HG02973 (cell line): ENCODE data around the gene CEP295NL.
"Not testable (repeated sequence)": the region's sequence is repeated elsewhere in the genome, so short reads cannot be mapped to it uniquely, and the experiment has no call there.

Experiments
- ATAC-seq: cut with Tn5 transposase; IDR thresholded peaks from one replicate; pipeline ENCODE4 v1.9.1; 2021; ENCODE audit warnings: moderate library complexity; ENCODE audit not compliant: unreplicated experiment

The CEP295NL gene

DNA sequence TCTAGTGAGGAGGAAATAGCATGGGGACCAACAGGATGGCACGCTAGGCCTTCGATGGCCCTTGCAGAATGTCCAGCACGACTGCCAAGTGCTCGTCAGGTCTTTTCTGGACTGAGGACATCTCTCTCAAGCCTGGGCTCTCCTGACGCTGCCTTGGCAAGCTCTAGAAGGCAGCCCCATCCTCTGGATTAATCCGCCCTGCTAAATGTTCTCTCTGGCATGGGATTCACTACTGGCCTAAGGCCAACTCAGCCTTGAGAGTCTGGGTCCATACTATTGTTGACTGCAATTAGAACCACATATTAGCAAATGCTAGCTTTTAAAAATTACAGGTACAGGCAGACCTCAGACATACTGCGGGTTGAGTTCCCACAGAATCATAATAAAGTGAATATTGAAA is 2.5 kb upstream of the CEP295NL start:
- no peak for ATAC-seq

DNA sequence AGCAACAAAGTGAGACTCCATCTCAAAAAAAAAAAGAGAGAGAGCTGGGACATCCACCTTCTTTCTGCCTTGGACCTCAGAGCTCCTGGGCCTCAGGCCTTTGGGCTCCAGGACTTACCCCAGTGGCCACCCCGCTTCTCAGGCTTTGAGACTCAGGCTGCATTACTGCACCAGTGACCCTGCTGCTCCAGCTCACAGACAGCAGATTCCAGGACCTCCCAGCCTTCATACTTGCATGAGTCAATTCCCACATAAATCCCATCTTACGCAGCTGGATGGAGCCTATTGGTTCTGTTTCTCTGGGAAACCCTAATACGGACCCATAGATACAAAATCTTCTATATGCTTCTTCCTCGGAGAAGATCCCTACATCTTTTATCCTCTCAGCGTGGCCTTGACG is 2.1 kb upstream of the CEP295NL start:
- no peak for ATAC-seq

DNA sequence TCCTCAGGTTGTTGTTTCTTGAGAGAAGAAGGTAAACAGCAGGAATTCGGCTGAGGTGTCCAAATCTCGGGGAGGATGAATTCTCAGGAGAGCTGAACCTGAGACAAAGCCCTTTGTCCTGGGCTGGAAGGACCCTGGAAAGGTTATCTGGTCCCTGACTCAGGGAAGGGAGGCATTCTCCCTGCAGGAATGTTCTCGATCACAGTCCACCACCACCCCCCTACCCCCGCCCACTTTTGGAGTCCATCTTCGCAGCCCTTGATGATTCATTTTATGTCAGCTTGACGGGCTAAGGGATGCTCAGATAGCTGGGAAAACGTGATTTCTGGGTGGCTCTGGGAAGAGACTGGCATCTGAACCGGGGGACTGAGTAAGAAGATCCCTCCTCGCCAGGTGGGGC is 1.4 kb upstream of the CEP295NL start:
- ATAC-seq = no peak

DNA sequence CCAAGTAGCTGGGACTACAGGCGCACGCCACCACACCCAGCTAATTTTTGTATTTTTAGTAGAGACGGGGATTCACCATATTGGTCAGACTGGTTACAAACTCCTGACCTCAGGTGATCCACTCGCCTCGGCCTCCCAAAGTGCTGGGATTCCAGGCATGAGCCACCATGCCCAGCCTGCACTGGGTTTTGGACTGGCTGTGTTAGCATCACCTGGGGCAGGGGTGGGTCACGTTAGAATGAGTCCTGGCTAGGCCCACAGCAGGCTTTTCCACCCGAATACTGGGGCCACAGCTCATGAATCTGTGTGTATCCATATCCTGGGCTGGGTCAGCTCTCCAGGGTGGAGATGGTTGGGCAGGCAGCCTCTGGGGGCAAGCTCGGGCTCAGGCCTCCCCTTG is 770 bp downstream of the CEP295NL start:
- ATAC-seq = not testable (repeated sequence)

DNA sequence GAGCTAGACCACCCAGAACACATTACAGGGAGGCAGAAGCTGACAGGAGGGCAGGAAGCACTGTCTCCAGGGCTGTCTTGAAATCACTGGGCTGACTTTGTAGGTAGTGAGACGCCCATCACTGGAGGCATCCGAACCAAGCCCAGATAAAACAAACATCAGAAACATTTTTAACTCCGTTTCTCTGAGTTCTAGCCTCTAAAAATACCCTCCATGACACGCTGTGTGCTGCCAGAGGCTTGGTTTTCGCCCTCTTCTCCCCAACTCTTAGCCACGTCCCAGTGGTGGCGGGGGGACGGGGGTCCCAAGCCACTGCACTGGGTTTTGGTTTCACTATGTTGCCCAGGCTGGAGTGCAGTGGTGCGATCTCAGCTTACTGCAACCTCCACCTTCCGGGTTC is 1.2 kb downstream of the CEP295NL start:
- no peak for ATAC-seq

GRCh38 chr17:78900816-78901215 is 2.2 kb downstream of the CEP295NL start:
- ATAC-seq = no peak

DNA sequence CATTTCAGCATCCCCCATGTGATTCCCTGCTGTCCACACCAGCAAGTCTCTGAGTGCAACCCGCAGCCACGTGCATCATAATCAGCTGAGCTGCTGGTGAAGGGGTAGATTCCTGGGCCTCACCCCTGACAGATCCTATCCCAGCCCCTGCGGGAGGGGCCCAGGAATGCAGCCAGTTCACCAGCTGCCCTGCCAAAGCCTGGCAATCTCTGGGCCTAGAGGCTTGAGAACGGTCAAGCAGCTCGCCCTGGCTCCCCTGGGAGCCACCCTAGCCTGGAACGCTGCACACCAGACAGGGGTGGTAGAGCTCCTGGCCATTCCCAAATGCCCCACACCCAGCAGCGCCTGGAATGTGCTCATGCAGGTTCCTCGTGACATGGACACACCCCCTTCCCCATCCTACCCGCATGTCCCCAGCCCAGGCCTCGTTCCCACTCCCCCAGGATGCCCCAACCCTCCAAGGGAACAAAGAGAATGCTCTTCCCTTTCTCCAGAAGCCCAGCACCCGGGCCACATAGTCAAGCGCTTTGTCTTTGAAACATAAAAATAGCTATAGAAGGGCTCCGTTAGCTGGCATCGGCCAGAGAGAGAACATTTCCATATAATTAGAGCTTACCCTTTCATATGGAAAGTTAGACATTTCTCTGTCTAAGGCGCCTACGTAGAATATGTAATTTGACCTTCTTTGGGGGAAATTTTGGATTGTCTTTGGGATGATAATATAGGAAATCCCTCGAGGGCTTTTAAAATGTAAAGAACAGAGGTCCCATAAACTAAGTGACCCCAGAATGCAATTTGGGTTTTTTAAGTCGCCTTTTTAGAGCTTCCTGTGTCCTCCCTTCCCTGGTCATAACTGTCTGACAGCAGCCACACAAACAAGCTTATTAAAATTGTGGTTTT is 3.4 kb downstream of the CEP295NL start:
- ATAC-seq = no peak

DNA sequence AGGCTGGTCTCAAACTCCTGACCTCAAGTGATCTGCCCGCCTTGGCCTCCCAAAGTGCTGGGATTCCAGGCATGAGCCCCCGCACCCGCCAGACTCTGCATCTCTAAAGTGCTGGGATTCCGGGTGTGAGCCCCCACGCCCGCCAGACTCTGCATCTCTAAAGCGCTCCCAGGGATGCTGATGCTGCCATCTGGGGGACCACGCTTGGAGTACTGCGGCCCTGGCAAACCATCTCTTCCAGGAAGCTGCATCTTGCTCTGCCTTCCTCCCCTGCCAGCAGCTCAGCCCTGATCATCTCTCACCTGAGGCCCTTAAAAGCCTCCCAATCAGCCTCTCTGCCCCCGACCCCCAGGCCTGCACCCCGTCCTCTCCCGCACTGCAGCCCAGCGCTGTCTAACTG is 4.1 kb downstream of the CEP295NL start:
- no peak for ATAC-seq

- no peak for ATAC-seq
Measured at GRCh38 chr17:78898075-78898836, 4.7 kb downstream of the CEP295NL start.

GRCh38 chr17:78897664-78898047 is 5.3 kb downstream of the CEP295NL start:
- no peak for ATAC-seq

DNA sequence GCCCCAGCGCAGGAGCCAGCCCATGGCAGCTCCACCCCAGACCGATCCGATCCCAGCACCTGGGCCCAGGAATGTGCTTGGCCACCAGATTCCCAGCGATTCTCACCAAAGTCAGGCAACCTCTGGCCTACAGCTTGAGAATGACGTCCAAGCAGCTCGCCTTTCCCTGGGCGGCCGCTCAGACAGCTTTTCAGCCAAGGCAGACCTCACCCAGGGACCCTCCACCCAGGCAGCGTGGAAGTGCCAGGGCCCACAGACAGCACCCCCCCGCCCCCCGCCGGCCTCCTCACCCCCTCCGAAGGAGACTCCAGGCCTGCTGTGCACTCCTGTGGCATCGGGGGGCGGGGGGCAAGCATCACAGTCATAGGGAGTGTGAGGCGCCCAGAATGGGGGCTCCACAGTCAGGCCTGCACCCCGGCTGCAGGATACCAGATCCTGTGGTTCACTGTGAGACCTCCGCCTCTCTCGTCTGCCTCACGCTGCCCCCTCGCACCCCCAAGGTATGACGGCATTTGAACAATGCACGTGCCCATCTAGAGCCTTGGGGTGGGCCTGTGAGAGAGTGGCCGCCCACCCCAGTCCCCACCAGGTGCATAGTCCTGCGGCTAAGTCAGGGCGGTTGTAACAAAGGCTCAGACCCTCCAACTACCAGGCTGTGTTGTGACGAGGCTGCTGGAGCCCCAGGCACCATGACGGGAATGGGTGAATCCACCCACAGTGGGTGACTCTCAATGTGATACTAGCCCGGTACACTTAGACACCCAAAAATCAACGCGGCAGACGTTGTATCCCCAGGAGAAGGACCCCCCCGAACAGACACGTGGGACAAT is 6.0 kb downstream of the CEP295NL start:
- no peak for ATAC-seq

- ATAC-seq = no peak
Measured at GRCh38 chr17:78896091-78896833, 6.7 kb downstream of the CEP295NL start.

- ATAC-seq = no peak
Measured at GRCh38 chr17:78895322-78895721, 7.7 kb downstream of the CEP295NL start.

DNA sequence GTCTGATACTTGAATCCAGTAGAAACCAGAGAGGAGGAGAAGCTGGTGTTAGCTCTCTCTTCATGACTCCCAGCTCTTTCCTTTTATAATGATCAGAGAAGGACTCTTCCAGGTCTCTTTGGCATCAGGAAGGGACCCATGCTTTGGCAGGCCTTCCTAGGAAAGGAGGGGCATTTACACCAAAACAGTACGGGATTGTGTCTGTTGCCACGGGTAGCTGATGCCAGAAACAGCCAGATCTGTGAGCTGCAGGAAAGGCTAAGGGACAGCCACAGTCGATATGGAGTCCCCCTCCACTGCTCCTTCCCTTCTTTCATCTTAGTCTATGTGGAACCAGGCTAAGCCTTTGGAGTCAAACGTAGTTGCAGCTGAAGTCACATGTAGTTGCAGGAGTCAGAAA is 9.3 kb downstream of the CEP295NL start:
- ATAC-seq = no peak

DNA sequence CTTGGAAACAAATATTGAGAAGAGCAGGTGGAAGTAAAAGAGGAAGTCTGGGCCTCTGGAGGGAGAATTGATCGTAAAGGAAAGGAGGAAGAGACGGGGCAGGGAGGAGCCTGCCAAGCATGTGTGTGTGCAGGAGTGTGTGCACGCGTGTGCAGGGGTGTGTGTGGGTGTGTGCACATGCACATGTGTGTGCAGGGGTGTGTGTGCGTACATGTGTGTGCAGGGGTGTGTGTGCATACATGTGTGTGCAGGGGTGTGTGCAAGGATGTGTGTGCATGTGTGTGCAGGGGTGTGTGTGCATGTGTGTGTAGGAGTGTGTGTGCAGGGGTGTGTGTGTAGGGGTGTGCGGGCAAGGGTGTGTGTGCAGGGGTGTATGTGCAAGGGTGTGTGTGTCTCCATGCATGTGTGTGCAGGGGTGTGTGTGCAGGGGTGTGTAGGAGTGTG is 10.0 kb downstream of the CEP295NL start:
- no peak for ATAC-seq

DNA sequence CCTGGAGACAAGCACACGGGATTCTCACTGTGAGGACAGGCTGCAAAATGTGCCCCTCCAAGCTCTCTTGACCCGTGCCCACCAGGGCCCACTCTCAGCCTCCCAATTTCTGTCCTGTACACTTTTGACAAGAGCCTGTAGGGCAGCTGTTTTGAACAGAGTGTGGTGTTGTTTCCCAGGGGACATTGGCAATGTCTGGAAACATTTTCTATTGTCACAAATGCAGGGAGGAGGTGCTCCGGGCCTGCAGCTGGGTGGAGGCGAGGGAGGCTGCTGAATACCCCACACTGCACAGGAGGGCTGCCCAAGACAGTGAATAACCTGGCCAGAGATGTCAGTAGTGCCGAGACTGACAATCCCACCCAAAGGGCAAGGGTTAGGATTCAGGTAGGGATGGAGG is 10.5 kb downstream of the CEP295NL start:
- ATAC-seq = no peak

DNA sequence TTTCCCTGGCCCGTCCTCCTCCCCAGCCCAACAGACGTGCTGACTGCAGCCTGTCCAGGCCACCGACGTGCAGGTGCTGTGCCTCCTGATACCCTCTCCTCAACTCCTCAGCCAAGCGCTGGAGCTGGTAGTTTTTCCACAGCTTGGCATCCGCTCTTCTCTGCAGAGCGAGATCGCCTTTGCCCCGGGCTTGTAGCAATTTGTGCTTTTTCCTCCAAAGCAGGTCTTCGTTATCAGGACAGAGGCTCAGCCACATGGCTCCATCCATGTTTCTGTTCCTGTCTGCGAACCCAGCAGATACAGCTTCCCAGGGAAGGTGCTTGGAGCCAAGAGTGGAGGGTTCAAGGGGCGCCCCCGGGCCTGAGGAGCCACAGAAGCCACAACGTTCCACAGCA is 10.9 kb downstream of the CEP295NL start:
- no peak for ATAC-seq

DNA sequence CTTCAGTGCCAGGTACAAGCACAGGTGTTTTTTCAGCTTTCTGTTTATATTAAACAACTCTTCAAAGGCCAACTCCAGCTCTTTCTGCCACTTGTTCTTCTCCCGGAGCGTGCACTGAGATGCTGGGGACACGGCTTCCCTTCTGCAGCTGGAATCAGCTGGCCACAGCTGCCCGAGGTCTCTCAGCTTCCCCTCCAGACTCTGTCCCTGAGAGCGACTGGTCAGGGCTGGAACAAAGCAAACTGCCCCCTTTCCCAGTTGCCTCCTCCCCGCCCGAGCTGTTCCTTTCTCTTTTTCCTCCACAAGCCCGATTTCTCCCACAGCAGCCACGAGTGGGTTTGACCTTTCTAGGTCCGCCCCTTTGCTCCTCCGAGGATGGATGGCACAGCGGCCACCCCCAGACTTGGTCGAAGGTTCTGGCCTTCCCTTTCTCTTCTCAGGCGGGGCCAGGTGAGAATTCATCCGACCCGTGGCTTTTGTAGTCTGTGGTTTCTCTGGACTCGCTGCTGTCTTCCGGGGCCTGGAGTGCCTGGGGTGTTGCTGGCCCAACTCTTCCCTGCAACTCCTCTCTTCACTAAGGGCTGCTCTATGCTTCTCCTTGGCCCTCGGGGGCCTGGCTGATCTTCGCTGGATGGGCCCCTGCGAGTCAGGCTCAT is 11.5 kb downstream of the CEP295NL start:
- ATAC-seq = no peak

DNA sequence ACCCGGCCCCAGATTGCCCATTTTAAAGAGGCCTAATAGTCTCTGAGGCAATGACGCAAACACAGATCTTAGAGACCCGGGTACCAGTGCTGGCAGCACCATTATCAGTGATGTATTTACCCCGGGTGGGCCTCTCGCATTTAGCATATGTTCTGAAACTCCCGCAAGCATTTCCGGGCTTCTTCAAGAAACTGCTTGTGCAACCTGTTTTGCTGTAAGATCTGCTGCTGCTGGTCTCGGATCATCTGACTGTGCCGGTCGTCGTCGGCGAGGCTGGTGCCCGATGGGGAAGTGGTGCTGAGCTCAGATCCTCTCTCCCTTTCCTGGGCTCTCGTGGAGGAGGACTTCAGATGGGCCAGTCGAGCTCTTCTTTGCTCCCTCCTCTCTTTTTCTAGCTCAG is 12.5 kb downstream of the CEP295NL start:
- ATAC-seq = no peak

- not testable (repeated sequence) for ATAC-seq
Measured at GRCh38 chr17:78890096-78890495, 12.9 kb downstream of the CEP295NL start.
